HG02884 (cell line): ENCODE data around the gene NEO1.

Experiments used
- ATAC-seq: cut with Tn5 transposase; IDR thresholded peaks from one replicate; pipeline ENCODE4 v1.9.1; 2021; ENCODE audit warnings: mild to moderate bottlenecking, moderate library complexity; ENCODE audit not compliant: unreplicated experiment

Gene NEO1

DNA sequence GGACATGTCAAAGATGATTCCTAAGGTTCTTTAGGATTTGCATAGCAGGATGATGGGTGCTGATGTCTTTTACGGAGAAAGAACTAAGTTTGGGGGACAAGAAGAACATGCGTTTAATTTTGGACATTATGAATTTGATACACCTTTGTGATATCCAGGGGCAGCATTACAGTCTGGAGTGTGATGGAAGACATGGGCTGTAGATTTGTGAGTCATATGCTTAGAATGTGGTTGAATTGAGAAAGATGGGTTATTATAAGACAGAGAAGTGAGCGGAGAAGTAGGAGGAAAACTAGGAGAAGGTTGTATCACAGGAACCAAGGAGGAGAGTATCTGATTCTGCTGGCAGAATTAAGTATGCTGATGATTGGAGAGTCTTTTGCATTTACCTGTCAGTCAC is 20.6 kb downstream of the NEO1 start:
- no peak for ATAC-seq

DNA sequence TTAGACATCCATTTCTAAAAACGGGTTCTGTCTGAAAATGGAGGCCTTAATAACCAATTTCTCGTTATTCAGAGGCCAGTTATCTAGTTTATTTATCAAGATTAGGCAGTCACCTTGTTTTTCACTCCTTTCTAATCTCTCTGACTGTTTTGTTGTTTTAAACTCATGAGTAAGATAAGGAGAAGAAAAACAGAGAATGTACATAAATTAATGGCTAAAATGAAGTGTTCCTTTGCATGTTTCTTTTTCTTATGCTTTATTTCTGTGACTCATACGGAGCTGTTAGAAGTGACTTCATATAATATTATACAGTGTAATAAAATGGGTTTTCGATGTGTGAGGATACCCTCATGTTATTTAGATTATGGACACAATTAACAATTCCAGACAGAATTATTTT is 22.0 kb downstream of the NEO1 start:
- ATAC-seq = no peak

DNA sequence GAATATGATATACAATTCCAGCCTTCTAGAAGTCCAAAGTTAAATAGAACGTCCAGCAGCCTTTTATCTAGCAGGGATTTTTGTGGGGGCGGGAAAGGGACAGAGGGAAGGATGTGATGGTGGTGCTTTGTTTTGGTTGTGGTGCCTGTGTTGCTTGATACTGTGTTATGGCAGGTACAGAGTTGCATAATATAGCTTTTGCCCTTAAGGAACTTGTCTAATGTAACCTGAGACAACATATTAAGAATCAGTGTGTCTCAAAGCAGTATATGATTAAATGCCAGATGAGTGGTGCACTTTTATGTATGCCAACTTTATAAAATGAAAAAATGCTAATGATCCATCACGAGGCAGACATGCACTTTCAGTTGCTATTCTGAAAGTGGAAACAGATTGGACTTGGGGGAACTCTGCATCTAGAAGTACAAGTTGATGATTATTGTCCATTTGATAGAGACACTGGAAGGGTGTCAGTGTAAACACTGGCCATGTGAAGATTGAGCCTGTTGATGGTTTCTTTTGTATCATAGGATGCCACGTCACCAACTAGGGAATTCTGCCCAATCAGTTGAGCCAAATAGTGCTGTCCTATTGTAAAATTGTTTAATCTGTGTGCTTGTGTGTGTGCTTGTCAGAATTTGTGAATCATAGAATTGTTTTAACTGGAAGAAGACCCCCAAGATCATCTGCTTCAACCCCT is 23.0 kb downstream of the NEO1 start:
- no peak for ATAC-seq

GRCh38 chr15:73078291-73078690 is 26.0 kb downstream of the NEO1 start:
- no peak for ATAC-seq

DNA sequence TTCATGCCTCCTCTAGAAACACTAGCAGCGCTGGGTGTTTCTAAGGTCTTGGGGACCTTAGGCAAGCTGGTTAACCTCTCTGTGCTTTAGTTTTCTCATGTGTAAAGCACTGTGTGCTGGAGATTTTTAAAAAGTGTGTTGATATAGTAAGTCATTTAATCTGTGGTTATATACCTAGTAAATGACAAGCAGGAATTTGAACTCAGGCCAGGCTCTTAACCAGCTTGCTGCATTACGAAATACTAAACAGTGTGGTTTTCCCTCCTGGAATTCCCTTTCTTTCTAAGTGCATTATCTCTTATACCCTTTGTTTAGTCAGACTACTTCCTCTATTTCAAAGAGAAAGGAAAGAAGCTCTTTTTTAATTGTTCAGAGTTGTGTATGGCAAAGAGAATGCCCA is 26.5 kb downstream of the NEO1 start:
- ATAC-seq = no peak

GRCh38 chr15:73079565-73079964 is 27.3 kb downstream of the NEO1 start:
- no peak for ATAC-seq

DNA sequence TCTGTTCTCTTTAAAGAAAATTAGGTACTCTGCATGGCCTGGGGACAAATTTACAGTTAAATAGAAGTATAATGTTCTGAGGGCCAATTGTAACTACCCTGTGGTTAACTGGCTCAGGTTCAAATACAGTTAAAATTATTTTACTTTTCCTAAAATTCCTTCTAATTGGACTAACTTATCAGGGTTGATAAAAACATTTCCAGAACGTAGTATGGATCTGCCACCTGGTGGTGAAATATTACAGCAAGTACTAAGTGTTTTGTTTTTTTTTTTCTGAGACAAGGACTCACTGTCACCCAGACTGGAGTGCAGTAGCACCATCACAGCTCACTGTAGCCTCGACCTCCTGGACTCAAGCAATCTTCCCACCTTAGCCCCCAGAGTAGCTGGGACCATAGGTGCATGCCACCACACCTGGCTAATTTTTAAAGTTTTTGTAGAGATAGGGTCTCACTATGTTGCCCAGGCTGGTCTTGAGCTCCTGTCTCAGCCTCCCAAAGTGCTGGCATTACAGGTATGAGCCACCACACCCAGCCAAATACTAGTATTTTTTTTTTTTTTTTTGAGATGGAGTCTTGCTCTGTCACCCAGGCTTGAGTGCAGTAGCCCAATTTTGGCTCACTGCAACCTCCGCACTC is 29.2 kb downstream of the NEO1 start:
- ATAC-seq = no peak

- ATAC-seq = no peak
These were observed 30.5 kb downstream of the NEO1 start for GRCh38 chr15:73082812-73083211.

DNA sequence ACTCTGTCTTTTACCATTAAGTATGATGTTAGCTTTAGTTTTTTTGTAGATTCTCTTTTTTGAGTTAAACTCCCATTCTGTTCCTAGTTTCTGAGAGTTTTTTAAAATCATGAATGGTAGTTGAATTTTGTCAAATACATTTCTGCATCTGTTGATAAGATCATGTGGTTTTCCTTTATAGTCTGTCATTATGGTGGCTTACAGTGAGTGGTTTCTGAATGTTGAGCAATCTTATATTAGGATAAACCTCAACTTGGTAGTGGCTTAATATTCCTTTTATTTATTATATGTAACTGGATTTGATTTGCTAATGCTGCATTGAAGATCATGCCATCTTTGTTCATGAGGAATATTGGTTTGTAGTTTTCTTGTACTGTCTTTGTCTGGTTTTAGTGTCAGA is 34.8 kb downstream of the NEO1 start:
- no peak for ATAC-seq

- ATAC-seq = no peak
These were observed 52.8 kb downstream of the NEO1 start for GRCh38 chr15:73105064-73105463.

DNA sequence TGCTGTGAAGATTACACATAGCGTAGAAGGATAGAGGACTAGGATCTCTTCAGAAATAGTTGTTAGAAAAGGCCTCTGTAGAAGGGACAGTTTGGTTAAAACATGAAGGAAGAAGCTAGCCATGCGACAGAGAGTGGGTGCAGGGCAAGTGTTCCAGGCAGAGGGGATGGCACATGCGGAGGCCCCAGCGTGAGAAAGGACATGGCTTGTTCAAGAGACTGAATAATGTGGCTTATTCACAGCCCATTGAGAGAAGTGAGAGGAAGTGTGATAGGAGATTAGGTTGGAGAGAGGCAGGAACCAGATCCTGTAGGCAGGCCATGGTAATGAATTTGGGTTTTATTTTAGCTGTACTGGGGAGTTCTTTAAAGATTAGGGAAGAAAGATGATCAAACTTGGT is 56.4 kb downstream of the NEO1 start:
- no peak for ATAC-seq

DNA sequence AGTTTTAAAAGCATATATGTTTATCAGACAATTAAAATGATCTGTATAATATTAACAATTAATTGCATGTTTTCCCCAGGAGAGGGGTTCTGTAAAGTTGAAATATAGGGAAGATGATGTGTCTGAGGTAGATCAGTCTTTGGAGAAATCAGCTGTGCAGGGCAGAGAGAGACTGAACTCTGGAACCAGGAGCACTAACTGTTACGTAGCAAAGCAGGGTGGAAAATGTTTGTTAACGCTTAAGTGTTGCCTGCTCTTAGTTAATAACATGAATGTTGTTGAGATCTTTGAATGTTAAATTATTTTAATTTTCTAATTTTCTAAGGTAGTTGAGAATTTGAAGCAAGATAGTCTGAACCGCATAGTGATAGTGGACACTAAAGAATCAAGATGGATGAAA is 57.5 kb downstream of the NEO1 start:
- ATAC-seq = no peak

DNA sequence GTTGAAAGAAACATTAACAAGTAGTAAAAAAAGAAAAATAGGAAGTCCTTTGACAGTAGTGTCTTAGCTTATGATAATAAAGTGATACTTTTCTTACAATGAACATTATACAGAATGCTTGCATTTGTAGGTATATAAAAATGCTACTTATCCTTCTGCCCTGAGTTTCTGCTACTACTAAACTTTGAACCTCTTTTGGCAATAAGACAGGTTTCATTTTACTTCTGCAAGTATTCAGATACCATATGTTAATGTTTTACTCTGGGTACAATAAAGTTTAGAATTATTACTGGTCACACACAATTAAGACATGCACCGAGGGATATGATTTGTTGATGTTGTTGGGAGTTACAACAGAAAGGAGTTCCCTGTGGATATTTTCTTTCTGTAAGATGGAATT is 57.9 kb downstream of the NEO1 start:
- no peak for ATAC-seq

DNA sequence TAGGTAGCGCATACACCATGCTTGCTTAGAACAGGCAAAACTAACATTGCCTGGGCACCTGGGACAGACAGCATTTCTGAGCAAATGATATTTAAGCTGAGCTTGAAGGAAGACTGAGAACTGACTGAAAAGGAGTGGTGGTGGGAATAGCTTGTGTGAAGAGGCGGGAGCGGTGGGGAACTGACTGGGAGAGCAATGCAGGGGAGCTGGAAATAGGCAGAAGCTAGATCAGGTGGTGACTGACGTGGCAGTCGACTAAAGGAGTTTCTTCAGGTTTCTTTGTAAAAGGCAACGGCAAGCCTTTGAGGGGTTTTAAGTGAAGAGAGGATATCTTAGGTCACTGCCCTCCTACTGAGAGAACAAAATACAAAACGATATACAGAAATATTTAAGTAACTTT is 61.8 kb downstream of the NEO1 start:
- ATAC-seq = no peak

GRCh38 chr15:73116164-73116563 is 63.9 kb downstream of the NEO1 start:
- no peak for ATAC-seq

DNA sequence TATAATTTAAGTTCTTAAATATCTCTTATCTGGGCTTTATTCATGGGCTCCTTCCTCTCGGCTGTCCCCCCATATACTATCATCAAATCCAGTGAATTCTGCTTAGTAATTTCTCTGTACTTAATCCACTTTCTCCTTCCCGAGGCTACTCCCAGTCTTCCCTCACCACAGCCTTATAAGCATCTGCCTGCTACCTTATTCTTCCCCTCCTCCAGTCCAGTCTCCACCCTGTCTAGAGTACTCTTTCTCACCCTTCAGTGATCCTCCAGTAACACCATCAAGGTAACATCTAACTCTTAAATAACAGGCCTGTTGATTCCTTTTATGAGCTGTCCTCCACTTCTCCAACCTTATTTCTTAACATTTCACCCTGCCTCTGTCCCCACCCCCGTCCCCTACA is 65.8 kb downstream of the NEO1 start:
- no peak for ATAC-seq

- no peak for ATAC-seq
These were observed 67.2 kb downstream of the NEO1 start for GRCh38 chr15:73119478-73119877.

- ATAC-seq = no peak
These were observed 68.0 kb downstream of the NEO1 start for GRCh38 chr15:73120269-73120668.

DNA sequence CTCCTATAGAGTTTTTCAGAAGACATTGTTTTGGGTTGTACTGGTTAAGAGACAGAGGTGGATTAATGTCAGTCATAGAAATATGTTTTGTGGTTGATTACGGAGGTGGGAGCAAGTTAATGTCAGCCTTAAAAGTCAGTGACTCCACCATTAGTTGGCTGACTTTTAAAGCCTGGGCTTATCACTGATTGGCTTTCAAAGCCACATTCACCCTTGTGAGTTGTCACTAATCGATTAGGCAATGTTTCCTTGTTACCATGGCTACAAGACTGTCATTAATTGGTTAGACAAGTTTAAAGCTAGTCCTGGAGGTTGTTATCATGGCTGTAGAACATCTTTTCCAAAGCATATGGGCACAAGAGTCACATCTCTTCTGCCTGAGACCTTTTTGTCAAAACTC is 73.0 kb downstream of the NEO1 start:
- no peak for ATAC-seq

DNA sequence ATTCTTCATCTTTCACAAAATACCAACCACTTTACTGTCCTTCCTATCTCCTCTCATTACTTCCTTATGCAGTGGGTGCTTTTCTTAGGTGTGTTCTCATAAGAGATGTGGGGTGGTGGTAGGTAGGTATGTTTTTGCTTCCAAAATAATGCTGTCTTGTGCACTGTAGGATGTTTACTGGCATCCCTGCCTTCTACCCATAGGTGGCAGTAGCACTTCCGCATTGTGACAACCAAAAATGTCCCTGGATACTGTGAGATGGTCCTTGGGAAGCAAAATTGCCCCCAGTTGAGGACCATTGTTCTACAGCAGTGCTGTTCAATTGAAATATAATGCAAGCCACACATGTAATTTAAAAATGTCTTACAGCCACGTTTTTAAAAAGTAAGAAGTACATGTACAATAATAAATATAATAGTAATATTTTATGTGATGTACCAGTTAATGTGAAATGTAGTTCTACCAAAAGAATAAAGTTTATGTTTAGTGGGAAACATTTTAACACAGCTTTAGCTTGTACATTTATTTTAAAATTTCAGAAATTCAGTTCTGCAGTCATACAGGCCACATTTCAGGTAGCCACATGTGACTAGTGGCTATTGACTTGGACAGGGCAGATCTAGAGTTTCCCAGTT is 75.2 kb downstream of the NEO1 start:
- ATAC-seq = no peak

GRCh38 chr15:73130830-73131229 is 78.6 kb downstream of the NEO1 start:
- no peak for ATAC-seq

DNA sequence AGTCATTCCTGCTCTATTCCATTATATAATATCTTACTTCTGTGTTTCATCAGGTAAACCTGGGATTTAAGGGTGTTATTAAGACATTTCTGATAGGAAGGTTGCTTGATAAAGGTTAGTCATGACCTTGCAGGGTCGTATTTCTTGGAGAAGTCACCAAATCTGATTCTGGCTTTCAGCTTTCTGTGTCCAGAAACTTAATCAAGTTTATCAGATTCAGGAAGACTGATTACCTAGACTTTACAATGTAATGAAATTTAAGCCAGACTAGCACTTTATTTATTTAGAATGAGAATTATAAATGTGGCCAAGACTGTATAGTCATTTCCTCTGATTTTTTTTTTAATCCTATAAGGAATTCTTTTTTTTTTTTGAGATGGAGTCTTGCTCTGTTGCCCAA is 81.9 kb downstream of the NEO1 start:
- no peak for ATAC-seq
